GM10266 (cell line): ENCODE results near the gene UBL7.
A peak's percentile ranks its signal among the peaks of the same experiment; 100 is the strongest.

Experiments
- DNase-seq: peaks from one replicate; pipeline ENCODE4 v3.0.0; 2012; ENCODE audit errors: extremely low spot score
- TF ChIP-seq, protein P1 (sequence below): IDR thresholded peaks from 2 replicates; pipeline ENCODE4 v1.5.1; 2012; ENCODE audit warnings: mild to moderate bottlenecking, low read depth; ENCODE audit not compliant: control insufficient read depth, insufficient read depth; ENCODE audit errors: missing control alignments

Gene UBL7

DNA sequence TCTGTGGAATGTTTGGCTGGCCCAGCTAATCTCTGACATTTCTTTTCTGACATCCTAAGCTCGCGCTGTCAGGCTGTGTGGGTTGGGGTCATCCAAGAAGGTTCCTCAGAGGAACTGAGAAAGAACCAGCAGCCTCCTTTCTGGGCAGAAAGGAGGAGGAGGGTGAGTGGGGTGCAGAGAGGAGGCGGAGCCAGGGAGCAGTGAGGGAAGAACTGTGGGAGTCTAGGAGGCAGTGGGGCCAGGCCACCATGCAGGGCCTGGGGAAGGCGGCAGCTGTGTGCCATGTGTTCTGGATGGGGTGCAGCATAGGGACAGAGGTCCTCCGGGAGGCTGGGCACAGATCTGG is 32.5 kb downstream of the UBL7 start:
- peak; percentile 59 for DNase-seq
- TF ChIP-seq, protein P1, sequence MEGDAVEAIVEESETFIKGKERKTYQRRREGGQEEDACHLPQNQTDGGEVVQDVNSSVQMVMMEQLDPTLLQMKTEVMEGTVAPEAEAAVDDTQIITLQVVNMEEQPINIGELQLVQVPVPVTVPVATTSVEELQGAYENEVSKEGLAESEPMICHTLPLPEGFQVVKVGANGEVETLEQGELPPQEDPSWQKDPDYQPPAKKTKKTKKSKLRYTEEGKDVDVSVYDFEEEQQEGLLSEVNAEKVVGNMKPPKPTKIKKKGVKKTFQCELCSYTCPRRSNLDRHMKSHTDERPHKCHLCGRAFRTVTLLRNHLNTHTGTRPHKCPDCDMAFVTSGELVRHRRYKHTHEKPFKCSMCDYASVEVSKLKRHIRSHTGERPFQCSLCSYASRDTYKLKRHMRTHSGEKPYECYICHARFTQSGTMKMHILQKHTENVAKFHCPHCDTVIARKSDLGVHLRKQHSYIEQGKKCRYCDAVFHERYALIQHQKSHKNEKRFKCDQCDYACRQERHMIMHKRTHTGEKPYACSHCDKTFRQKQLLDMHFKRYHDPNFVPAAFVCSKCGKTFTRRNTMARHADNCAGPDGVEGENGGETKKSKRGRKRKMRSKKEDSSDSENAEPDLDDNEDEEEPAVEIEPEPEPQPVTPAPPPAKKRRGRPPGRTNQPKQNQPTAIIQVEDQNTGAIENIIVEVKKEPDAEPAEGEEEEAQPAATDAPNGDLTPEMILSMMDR: no peak

DNA sequence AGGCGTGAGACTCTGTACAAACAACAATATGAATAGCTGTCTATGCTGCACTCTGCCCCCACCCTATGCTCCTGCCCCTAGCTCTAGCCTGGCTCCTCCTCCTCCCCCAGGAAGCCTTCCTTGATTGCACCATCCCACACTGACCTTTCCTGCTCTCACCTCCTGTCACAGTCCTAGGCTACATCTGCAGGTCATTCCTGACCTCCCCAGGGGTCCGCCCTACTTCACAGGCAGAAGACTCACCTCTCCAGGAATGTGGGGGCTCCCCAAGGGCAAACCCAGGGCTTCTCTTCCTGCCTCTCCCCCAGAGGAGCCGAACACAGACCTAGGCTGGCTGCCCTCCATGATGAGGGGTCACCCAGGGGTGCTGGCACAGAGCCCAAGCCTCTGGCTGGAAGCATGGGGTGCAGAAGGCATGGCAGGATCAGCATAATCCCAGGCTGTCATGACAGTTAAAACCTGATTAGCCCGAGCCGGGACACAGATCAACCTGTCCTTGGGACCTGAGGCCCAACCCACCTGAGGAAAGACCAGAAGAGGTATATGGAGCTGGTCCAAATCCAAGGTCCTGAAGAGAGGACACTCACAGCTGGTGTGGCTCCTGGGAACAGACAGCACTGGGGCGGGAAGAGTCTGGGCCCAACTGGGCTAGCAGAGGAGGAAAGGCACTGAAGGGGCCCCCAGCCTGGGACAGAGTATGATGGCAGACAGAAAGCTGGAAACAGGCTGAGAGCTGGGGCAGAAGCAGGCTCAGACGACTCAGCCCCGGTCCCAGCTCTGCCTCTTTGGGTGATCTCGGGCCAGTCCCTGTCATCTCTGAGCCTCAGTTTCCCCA is 33.1 kb downstream of the UBL7 start:
- TF ChIP-seq, protein P1: no peak
- no peak for DNase-seq

DNA sequence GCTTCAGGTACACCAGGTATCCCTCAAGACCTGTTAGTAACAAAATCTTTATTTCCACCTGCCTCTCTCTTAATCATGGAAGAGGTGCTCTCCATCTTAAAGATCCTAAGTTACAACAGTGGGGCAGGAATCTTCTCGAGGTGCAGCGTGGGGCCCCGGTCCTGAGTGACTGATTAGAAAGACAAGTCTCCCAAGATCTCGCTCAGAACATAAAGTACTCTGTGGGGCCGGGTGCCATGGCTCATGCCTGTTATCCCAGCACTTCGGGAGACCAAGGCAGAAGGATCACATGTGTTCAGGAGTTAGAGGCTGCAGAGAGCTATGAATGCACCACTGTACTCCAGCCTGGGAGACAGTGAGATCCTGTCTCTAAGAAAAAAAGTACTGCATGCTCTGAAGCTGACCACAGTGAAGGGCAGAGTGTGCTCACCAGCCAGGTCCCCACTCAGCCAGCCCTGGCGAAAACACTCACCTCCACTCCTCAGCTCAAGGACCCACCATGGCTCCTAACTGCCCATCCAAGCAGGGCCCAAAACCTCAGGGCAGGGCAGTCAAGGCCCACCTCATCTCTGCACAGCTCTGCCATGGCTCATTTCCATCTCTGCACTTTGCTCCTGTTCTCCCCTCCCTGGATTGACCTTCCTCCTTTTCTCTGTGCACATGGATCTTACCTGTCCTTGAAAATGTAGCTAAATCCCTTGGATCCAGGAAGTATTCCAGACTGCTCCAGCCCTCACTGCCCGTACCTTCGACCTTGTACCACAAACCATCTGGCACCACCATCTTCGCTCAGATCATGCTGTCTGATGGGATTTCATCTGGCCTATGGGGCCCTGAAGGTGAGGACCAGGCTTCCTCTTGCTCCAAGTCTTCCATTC is 34.3 kb downstream of the UBL7 start:
- DNase-seq: no peak
- TF ChIP-seq, protein P1: no peak

DNA sequence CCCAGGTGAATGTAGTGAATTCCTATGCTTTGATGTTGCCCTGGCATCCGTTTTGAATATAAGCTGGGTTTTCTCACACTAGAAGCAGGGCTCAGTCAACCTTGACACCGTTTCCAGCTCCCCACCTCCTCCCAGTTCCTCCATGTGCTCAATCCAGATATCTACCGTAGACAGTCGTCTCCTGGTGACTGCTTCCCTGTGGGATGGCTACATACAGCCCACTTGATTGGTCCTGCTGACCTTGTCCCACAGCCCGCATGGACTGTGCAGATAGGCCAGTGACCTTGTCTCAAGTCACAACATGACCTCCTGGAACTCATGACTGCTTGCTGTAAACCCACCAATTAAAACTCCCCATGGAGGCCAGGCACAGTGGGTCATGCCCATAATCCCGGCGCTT is 35.3 kb downstream of the UBL7 start:
- TF ChIP-seq, protein P1: no peak

DNA sequence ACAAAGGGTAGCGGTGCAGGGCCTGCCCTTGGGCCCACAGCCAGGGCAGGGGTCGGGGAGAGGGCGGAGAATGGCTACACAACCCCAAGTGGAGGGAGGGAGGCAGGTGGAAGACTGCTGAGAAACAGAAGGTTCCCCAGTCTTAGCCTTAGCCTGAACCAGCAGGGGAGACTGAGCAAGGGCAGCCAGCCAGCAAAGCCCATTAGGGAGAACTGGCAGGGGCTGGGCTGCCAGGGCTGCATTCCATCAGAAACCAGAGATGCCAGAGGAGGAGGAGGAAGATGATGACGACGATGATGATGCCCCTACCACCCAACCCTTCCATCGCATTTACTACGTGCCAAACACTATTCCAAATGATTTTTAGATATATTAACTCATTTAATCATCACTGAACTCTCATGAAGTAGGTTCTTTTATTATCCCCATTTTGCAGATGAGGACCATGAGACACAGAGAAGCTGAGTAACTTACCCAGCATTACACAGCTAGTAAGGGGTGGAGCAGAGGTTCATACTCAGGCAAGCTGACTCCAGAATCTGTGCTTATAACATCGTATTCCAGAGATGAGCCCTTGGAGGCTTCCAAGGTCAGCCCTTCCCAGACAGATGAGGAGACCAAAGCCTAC is 35.9 kb downstream of the UBL7 start:
- TF ChIP-seq, protein P1: no peak
- no peak for DNase-seq

More for the DNA sequence above, 35.3 kb downstream of the UBL7 start:
- no peak for DNase-seq

DNA sequence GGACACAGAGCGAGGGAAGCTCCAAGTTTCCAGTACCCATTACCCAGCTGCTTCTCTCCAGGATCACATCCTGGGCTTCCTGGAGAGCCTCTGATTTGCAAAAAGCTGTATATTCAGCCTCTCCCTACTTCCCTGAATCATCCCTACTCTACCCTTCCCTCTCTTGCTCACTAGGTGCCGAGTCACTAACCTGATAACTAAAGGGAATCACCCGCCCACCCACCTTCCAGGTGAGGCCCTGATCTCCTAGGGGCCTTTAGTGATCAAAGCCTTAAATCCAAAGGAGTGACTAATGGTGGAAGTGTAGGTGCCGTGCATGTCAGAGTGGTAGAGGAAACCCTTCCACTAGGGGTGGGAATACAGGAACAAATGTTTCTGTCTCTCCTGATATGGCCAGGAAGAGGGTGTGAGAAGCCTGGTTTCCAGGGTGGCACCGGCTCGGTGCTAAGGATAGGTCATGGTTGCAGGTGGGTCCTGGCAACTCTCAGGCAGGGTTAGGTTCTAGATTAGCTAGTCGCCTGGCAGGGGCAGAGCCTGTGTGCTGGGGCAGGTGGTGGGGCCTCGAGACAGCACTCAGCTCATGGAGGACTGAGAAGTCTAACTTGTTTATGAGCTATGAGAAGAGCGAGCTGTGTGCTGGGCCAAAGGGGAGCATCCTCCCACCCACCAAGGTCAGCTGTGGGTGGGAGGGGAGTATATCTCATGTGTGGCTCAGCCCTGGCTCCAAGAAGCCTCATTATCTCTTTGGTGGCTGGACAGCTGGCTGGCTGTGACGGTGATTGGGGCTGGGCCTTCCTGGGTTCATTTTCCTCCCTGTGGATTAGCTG is 37.3 kb downstream of the UBL7 start:
- DNase-seq: no peak

More for the DNA sequence above, 37.3 kb downstream of the UBL7 start:
- TF ChIP-seq, protein P1: no peak
